ENCODE data around the gene NPHP1. TPM values are rescaled to one million over a fixed set of nuclear protein-coding genes. Genes with fewer than 3 reads are reported as not detected.

NPHP1 gene
- total RNA-seq, 2 donors from 2014 or later = 0.40 to 0.42 TPM

DNA sequence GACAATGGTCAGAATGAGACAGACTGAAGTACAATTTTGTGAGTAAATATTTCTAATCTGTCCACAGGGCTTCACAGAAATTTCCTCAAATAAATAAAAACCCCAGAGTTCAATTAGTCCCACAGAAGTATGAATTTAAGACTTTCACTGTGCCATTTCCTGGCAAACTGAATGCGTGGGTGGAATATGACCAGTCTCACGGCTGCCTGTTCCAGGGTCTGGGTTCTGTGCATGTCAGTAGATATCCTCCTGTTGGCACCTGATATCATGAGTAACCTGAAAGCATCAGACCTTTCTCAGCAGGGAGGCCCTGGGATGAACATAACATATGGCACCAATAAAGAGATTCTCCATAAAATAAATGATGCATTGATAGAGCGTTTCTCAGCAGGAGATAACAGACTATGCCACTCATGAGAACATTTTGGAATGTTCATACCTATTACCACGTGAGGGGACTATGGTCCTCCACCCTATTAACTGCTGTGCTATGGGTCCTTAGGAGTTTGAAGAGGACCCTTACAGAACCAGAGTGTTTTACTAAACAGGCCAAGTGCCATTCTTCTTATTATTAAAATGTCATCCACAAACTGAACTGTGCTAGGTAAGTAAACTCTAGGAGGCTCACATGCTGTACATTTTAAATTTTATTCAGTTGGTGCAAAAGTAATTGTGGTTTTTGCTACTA is 78.6 kb downstream of the NPHP1 start:
- no peak overlapping the region for H3K27ac ChIP-seq
- H3K9ac ChIP-seq (ENCODE audit: low read depth in 2 of 2, low read length in 2 of 2) = no peak overlapping the region
- no peak for DNase-seq
- no peak overlapping the region for H3K4me3 ChIP-seq
- no peaks in the 10 kb centered on the region for H3K4me1 ChIP-seq
- H3K27me3 ChIP-seq = no peaks in the 10 kb centered on the region
- intact Hi-C loops (cut with DNase I) = no loop called here
- TF ChIP-seq, protein P1, sequence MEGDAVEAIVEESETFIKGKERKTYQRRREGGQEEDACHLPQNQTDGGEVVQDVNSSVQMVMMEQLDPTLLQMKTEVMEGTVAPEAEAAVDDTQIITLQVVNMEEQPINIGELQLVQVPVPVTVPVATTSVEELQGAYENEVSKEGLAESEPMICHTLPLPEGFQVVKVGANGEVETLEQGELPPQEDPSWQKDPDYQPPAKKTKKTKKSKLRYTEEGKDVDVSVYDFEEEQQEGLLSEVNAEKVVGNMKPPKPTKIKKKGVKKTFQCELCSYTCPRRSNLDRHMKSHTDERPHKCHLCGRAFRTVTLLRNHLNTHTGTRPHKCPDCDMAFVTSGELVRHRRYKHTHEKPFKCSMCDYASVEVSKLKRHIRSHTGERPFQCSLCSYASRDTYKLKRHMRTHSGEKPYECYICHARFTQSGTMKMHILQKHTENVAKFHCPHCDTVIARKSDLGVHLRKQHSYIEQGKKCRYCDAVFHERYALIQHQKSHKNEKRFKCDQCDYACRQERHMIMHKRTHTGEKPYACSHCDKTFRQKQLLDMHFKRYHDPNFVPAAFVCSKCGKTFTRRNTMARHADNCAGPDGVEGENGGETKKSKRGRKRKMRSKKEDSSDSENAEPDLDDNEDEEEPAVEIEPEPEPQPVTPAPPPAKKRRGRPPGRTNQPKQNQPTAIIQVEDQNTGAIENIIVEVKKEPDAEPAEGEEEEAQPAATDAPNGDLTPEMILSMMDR (IDR thresholded peaks at IDR 0.05) = no peak
- no peaks in the 10 kb centered on the region for H3K9me3 ChIP-seq
- H3K36me3 ChIP-seq = no peaks in the 10 kb centered on the region

DNA sequence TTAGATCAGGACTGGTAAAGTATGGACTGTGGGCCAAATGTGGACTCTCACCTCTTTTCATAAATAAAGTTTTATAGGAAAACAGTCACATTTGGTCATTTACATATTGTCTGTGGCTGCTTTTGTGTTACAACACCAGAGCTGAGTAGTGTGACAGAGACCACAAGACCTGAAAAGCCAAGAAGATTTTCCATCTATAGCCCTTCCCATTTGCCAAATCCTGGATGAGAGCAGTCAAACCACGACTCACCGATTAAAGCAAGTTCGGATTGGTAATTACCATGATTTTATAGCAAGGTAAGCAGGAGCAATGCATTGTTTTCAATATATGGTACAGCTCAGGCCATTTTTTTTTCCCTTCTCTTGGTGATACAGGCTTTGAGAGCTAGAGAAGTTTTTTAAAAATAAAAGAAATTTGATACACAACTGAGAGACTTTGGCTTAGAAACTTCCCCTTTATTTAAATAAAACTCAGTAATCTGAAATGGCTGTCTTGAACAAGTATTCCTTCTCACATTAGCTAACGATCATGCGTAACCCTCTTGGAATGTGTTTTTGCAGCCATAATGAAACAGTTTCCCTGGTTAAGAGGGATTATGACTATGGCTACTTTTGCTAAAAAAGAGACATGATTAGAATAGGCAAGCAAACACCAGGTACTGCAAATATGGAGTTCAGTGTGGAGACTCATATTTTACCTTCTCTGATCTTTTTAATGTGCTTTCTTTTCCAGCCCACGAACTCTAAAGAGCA is 79.7 kb downstream of the NPHP1 start:
- no peak overlapping the region for H3K9ac ChIP-seq (ENCODE audit: low read depth in 2 of 2, low read length in 2 of 2)
- TF ChIP-seq, protein P1 (IDR thresholded peaks at IDR 0.05) = no peak
- H3K27ac ChIP-seq = no peak overlapping the region
- H3K27me3 ChIP-seq = no peaks in the 10 kb centered on the region
- H3K9me3 ChIP-seq = no peaks in the 10 kb centered on the region
- H3K36me3 ChIP-seq = no peaks in the 10 kb centered on the region
- no peaks in the 10 kb centered on the region for H3K4me1 ChIP-seq
- intact Hi-C loops (cut with DNase I) = no loop called here
- H3K4me3 ChIP-seq = no peak overlapping the region
- no peak for DNase-seq

DNA sequence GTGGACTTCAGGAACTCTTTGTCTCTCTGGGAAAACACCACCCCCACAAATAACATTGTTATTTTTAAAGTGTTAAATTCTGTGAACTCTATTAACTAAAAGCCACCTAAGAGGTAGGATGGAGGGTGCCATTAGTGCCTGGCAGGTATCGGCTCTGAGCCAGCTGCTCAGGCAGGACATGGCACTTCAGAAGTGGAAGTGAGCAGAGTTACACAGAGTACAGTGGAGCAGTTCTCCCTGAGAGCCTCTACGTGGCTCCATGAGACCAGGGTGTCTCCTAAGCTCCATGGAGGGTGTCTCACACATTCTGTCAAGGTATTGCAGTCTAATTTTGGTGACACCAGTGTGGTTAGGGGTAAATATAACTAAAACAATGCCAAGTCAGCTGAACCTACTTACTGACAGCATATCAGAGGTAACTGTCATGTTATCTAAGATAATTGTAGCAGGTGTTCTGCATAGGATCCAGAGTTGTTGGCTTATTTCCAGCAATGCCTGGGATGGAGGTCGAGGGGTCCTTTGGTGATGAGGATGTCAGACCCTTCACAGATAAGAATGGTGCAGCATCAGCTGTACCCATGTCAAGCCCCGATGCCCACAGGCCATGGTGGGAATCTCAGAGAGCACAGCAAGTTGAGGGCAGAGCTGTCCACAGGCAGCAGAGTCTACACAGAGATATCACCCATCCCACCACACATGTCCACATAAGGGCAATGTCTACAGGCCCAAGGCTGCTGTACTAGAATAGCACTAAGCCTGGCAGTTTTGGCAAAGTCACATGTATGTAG is 80.6 kb downstream of the NPHP1 start:
- Histone ChIP-seq H3K9ac (ENCODE audit: low read depth in 2 of 2, low read length in 2 of 2) (no peak overlapping the region), H3K27me3 (no peaks in the 10 kb centered on the region), H3K27ac (no peak overlapping the region), H3K36me3 (no peaks in the 10 kb centered on the region), H3K4me1 (no peaks in the 10 kb centered on the region), H3K4me3 (no peak overlapping the region), H3K9me3 (no peaks in the 10 kb centered on the region)
- intact Hi-C loops (cut with DNase I) = no loop called here
- TF ChIP-seq, protein P1 (IDR thresholded peaks at IDR 0.05) = no peak
- no peak for DNase-seq

DNA sequence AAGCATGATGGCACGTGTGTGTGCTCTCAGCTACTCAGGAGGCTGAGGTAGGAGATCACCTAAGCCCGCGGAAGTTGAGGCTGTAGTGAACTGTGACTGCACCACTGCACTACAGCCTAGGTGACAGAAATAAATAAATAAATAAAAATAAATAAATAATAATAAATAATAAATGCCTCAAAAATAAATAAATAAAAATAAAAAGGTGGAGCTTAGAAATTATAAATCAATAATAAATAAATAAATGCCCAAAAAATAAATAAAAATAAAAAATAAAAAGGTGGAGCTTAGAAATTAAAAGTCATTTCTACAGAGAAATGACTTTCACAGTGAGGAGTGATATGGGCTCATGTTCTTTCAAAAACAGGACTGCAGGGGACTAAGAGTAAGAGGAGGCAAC is 83.2 kb downstream of the NPHP1 start:
- Histone ChIP-seq H3K27ac (no peak overlapping the region), H3K4me3 (no peak overlapping the region), H3K4me1 (no peaks in the 10 kb centered on the region), H3K27me3 (no peaks in the 10 kb centered on the region), H3K9ac (ENCODE audit: low read depth in 2 of 2, low read length in 2 of 2) (no peak overlapping the region), H3K36me3 (no peaks in the 10 kb centered on the region), H3K9me3 (no peaks in the 10 kb centered on the region)
- TF ChIP-seq, protein P1 (IDR thresholded peaks at IDR 0.05) = no peak
- DNase-seq = no peak
- intact Hi-C loops (cut with DNase I) = no loop called here

DNA sequence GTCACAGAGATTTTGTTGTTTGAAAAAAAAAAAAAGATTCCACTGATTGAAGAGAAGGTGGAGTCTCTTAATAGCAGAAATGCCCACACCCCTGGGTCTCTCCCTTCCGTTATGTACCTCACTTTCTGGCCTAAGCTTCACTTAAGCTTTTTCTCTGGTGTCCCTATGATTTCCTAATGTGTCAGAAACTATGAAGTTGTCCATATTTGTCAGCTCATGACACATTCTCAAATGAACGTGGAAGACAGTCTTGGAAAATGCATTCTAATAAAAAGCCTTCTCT is 83.8 kb downstream of the NPHP1 start:
- intact Hi-C loops (cut with DNase I) = no loop called here
- no peaks in the 10 kb centered on the region for H3K27me3 ChIP-seq
- no peak for DNase-seq
- no peak overlapping the region for H3K9ac ChIP-seq (ENCODE audit: low read depth in 2 of 2, low read length in 2 of 2)
- peaks cover 3% of the 10 kb centered on the region for H3K4me1 ChIP-seq
- no peaks in the 10 kb centered on the region for H3K9me3 ChIP-seq
- TF ChIP-seq, protein P1 (IDR thresholded peaks at IDR 0.05) = no peak
- no peaks in the 10 kb centered on the region for H3K36me3 ChIP-seq
- H3K27ac ChIP-seq = no peak overlapping the region
- H3K4me3 ChIP-seq = no peak overlapping the region
